WTC11 (cell line): ENCODE data around the gene GJB2. TPM values are rescaled to one million over a fixed set of nuclear protein-coding genes. Genes with fewer than 3 reads are reported as not detected.

Experiments used
- ATAC-seq: fragments of 200-7000 bp; cut with Tn5 transposase; 2 replicates; pipeline ENCODE4 v1.10.0; 2021; ENCODE audit warnings: mild to moderate bottlenecking, moderate library complexity
- CTCF ChIA-PET: fragments of 300-600 bp; sonication (Branson Sonifier 250); formaldehyde crosslinking; loops from one replicate; lab custom pipeline; 2021; ENCODE audit warnings: antibody characterized with exemption; lab: Charles Lee
- POLR2A ChIA-PET: fragments of 350-600 bp; sonication (Branson Sonifier 250); formaldehyde crosslinking; loops from one replicate; lab custom pipeline; 2021; ENCODE audit warnings: antibody characterized with exemption; lab: Charles Lee
- DNase-seq: peaks from one replicate; pipeline ENCODE4 v3.0.0; 2021; ENCODE audit warnings: low spot score
- H3K27ac Mint-ChIP-seq: 2 replicates; pipeline ENCODE4 v1.8.0; 2021; ENCODE audit warnings: mixed read lengths
- H3K27me3 Mint-ChIP-seq: 2 replicates; pipeline ENCODE4 v1.8.0; 2021; ENCODE audit warnings: low read depth, mild to moderate bottlenecking, moderate library complexity, mixed read lengths
- H3K36me3 Mint-ChIP-seq: 2 replicates; pipeline ENCODE4 v1.8.0; 2021; ENCODE audit warnings: mixed read lengths
- H3K4me1 Mint-ChIP-seq: 2 replicates; pipeline ENCODE4 v1.8.0; 2022; ENCODE audit warnings: mixed read lengths
- H3K4me3 Mint-ChIP-seq: 2 replicates; pipeline ENCODE4 v1.8.0; 2021; ENCODE audit warnings: mild to moderate bottlenecking, moderate library complexity, mixed read lengths
- H3K9me3 Mint-ChIP-seq: 2 replicates; pipeline ENCODE4 v1.8.0; 2021; ENCODE audit warnings: mixed read lengths
- ARID4B ChIP-seq: sonication (generic); formaldehyde crosslinking; IDR thresholded peaks from 2 replicates; pipeline ENCODE4 v1.8.0; 2023; ENCODE audit warnings: missing genetic modification reagents, mild to moderate bottlenecking, borderline replicate concordance
- CBFB ChIP-seq: sonication (generic); formaldehyde crosslinking; IDR thresholded peaks from 2 replicates; pipeline ENCODE4 v1.8.1; 2022; ENCODE audit warnings: mild to moderate bottlenecking, low read depth, missing genetic modification reagents
- FOXK1 ChIP-seq: sonication (generic); formaldehyde crosslinking; IDR thresholded peaks from 2 replicates; pipeline ENCODE4 v1.8.0; 2022; ENCODE audit warnings: mild to moderate bottlenecking, moderate library complexity, missing genetic modification reagents
- NFATC4 ChIP-seq: fragments of 250-450 bp; sonication (Bioruptor Pico); IDR thresholded peaks from 2 replicates; pipeline ENCODE4 v1.9.0; 2021; ENCODE audit warnings: mild to moderate bottlenecking
- NFYB ChIP-seq: sonication (generic); formaldehyde crosslinking; conservative IDR thresholded peaks from 2 replicates; pipeline ENCODE4 v1.8.0; 2022; ENCODE audit warnings: low read depth, missing genetic modification reagents
- NR1H2 ChIP-seq: sonication (generic); formaldehyde crosslinking; IDR thresholded peaks from 2 replicates; pipeline ENCODE4 v1.9.0; 2021; ENCODE audit warnings: mild to moderate bottlenecking, moderate library complexity, missing genetic modification reagents
- OVOL2 ChIP-seq: fragments of 250-450 bp; sonication (Bioruptor Pico); IDR thresholded peaks from 2 replicates; pipeline ENCODE4 v1.9.0; 2021; ENCODE audit warnings: mild to moderate bottlenecking, borderline replicate concordance
- RORB ChIP-seq: fragments of 250-450 bp; sonication (Bioruptor Pico); IDR thresholded peaks from 2 replicates; pipeline ENCODE4 v1.9.0; 2021; ENCODE audit warnings: mild to moderate bottlenecking
- STAT6 ChIP-seq: sonication (generic); formaldehyde crosslinking; conservative IDR thresholded peaks from 2 replicates; pipeline ENCODE4 v1.8.1; 2023; ENCODE audit warnings: mild to moderate bottlenecking, low read depth, missing genetic modification reagents, moderate library complexity
- TEAD4 ChIP-seq: sonication (generic); formaldehyde crosslinking; IDR thresholded peaks from 2 replicates; pipeline ENCODE4 v1.8.0; 2022; ENCODE audit warnings: mild to moderate bottlenecking, missing genetic modification reagents
- ZNF121 ChIP-seq: sonication (generic); formaldehyde crosslinking; IDR thresholded peaks from 2 replicates; pipeline ENCODE4 v1.8.0; 2023; ENCODE audit warnings: missing genetic modification reagents
- ZNF263 ChIP-seq: sonication (generic); formaldehyde crosslinking; IDR thresholded peaks from 2 replicates; pipeline ENCODE4 v1.8.1; 2022; ENCODE audit warnings: low read depth, mild to moderate bottlenecking, moderate library complexity, missing genetic modification reagents
- total RNA-seq: library from RNA; stranded (reverse); gene quantifications from 3 replicates; pipeline ENCODE4 v1.2.3, GENCODE V29; 2021
- TF ChIP-seq, protein P1 (sequence below): sonication (generic); formaldehyde crosslinking; IDR thresholded peaks from 2 replicates; pipeline ENCODE4 v1.8.1; 2022; ENCODE audit warnings: low read depth, missing genetic modification reagents, borderline replicate concordance
- TF ChIP-seq, protein P2 (sequence below): sonication (generic); formaldehyde crosslinking; IDR thresholded peaks from 2 replicates; pipeline ENCODE4 v1.8.1; 2022; ENCODE audit warnings: low read depth, mild to moderate bottlenecking, moderate library complexity, missing genetic modification reagents, borderline replicate concordance
- TF ChIP-seq, protein P3 (sequence below): fragments of 200-600 bp; IDR thresholded peaks from 2 replicates; pipeline ENCODE4 v1.8.0; 2022; ENCODE audit warnings: antibody characterized with exemption
- TF ChIP-seq, protein P4 (sequence below): fragments of 250-450 bp; sonication (Bioruptor Pico); conservative IDR thresholded peaks from 2 replicates; pipeline ENCODE4 v1.9.0; 2021; ENCODE audit warnings: mild to moderate bottlenecking
- TF ChIP-seq, protein P5 (sequence below): fragments of 250-450 bp; sonication (Bioruptor Pico); IDR thresholded peaks from 2 replicates; pipeline ENCODE4 v1.9.0; 2021; ENCODE audit warnings: mild to moderate bottlenecking
- TF ChIP-seq, protein P6 (sequence below): sonication (generic); formaldehyde crosslinking; IDR thresholded peaks from 2 replicates; pipeline ENCODE4 v1.8.1; 2023; ENCODE audit warnings: mild to moderate bottlenecking, moderate library complexity, missing genetic modification reagents

Gene GJB2
- total RNA-seq, 1 experiment from 2014 or later = 0.11 TPM

- no peak for TF ChIP-seq ARID4B (CRISPR knock-in tag)
- no peak for TF ChIP-seq NFATC4 (CRISPR knock-in tag)
- no peak for TF ChIP-seq TEAD4
- TF ChIP-seq OVOL2 (CRISPR knock-in tag) = no peak
- no peak for TF ChIP-seq FOXK1 (CRISPR knock-in tag)
- TF ChIP-seq, protein P1, sequence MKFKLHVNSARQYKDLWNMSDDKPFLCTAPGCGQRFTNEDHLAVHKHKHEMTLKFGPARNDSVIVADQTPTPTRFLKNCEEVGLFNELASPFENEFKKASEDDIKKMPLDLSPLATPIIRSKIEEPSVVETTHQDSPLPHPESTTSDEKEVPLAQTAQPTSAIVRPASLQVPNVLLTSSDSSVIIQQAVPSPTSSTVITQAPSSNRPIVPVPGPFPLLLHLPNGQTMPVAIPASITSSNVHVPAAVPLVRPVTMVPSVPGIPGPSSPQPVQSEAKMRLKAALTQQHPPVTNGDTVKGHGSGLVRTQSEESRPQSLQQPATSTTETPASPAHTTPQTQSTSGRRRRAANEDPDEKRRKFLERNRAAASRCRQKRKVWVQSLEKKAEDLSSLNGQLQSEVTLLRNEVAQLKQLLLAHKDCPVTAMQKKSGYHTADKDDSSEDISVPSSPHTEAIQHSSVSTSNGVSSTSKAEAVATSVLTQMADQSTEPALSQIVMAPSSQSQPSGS = no peak
- TF ChIP-seq, protein P2, sequence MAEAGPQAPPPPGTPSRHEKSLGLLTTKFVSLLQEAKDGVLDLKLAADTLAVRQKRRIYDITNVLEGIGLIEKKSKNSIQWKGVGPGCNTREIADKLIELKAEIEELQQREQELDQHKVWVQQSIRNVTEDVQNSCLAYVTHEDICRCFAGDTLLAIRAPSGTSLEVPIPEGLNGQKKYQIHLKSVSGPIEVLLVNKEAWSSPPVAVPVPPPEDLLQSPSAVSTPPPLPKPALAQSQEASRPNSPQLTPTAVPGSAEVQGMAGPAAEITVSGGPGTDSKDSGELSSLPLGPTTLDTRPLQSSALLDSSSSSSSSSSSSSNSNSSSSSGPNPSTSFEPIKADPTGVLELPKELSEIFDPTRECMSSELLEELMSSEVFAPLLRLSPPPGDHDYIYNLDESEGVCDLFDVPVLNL (CRISPR knock-in tag) = no peak
- TF ChIP-seq, protein P3, sequence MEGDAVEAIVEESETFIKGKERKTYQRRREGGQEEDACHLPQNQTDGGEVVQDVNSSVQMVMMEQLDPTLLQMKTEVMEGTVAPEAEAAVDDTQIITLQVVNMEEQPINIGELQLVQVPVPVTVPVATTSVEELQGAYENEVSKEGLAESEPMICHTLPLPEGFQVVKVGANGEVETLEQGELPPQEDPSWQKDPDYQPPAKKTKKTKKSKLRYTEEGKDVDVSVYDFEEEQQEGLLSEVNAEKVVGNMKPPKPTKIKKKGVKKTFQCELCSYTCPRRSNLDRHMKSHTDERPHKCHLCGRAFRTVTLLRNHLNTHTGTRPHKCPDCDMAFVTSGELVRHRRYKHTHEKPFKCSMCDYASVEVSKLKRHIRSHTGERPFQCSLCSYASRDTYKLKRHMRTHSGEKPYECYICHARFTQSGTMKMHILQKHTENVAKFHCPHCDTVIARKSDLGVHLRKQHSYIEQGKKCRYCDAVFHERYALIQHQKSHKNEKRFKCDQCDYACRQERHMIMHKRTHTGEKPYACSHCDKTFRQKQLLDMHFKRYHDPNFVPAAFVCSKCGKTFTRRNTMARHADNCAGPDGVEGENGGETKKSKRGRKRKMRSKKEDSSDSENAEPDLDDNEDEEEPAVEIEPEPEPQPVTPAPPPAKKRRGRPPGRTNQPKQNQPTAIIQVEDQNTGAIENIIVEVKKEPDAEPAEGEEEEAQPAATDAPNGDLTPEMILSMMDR = no peak
- TF ChIP-seq STAT6 (CRISPR knock-in tag) = no peak
Observed at GRCh38 chr13:20171364-20171763, 21.4 kb downstream of the GJB2 start (continued).

GRCh38 chr13:20170921-20171320, 21.8 kb downstream of the GJB2 start:
- no peaks in the 10 kb centered on the region for H3K9me3 Mint-ChIP-seq
- H3K27me3 Mint-ChIP-seq = no peaks in the 10 kb centered on the region; the same call in 1 of the 2 replicates
- H3K27ac Mint-ChIP-seq = no peak overlapping the region
- ATAC-seq (no peak), DNase-seq (no peak)
- POLR2A ChIA-PET = no interaction called here
- peaks cover 15% of the 10 kb centered on the region for H3K4me1 Mint-ChIP-seq
- no peaks in the 10 kb centered on the region for H3K36me3 Mint-ChIP-seq
- no peak overlapping the region for H3K4me3 Mint-ChIP-seq
- CTCF ChIA-PET = interaction anchor here (1.3 kb wide), 1 partner anchor 26 kb away, joined by 4 read pairs; no protein-coding TSS in a partner anchor
- TF ChIP-seq, protein P4, sequence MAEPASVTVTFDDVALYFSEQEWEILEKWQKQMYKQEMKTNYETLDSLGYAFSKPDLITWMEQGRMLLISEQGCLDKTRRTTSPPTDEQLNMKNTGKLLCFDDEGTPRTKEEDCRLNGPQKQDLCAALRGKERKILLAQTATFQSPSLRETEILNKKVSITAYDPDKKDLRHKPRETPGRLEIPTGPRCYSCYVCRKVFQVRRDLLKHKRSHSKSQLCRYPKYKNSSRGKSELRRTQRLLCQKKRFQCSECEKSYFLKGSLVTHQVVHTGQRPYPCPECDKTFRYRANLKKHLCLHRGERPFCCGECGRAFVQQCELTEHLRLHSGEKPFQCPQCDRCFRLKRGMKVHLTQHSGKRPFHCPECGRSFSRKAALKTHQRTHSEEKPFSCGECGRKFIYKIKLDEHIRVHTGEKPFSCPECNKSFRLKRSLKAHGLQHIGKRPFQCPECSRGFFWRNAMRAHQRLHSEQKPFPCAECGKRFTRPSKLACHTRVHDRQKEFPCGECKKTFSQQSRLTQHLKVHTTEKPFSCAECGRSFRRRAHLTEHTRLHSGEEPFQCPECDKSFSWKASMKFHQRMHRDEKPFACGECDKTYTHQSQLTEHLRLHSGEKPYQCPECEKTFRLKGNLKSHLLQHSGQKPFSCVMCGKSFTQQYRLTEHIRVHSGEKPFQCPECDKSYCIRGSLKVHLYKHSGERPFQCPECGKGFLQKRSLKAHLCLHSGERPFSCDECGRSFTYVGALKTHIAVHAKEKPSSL = no peak
- TF ChIP-seq NFYB (CRISPR knock-in tag) = no peak
- no peak for TF ChIP-seq ZNF263 (CRISPR knock-in tag)
- no peak for TF ChIP-seq ZNF121 (CRISPR knock-in tag)
- TF ChIP-seq, protein P5, sequence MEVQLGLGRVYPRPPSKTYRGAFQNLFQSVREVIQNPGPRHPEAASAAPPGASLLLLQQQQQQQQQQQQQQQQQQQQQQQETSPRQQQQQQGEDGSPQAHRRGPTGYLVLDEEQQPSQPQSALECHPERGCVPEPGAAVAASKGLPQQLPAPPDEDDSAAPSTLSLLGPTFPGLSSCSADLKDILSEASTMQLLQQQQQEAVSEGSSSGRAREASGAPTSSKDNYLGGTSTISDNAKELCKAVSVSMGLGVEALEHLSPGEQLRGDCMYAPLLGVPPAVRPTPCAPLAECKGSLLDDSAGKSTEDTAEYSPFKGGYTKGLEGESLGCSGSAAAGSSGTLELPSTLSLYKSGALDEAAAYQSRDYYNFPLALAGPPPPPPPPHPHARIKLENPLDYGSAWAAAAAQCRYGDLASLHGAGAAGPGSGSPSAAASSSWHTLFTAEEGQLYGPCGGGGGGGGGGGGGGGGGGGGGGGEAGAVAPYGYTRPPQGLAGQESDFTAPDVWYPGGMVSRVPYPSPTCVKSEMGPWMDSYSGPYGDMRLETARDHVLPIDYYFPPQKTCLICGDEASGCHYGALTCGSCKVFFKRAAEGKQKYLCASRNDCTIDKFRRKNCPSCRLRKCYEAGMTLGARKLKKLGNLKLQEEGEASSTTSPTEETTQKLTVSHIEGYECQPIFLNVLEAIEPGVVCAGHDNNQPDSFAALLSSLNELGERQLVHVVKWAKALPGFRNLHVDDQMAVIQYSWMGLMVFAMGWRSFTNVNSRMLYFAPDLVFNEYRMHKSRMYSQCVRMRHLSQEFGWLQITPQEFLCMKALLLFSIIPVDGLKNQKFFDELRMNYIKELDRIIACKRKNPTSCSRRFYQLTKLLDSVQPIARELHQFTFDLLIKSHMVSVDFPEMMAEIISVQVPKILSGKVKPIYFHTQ (CRISPR knock-in tag) = no peak
- TF ChIP-seq, protein P6, sequence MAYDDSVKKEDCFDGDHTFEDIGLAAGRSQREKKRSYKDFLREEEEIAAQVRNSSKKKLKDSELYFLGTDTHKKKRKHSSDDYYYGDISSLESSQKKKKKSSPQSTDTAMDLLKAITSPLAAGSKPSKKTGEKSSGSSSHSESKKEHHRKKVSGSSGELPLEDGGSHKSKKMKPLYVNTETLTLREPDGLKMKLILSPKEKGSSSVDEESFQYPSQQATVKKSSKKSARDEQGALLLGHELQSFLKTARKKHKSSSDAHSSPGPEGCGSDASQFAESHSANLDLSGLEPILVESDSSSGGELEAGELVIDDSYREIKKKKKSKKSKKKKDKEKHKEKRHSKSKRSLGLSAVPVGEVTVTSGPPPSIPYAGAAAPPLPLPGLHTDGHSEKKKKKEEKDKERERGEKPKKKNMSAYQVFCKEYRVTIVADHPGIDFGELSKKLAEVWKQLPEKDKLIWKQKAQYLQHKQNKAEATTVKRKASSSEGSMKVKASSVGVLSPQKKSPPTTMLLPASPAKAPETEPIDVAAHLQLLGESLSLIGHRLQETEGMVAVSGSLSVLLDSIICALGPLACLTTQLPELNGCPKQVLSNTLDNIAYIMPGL (CRISPR knock-in tag) = no peak
- no peak for TF ChIP-seq NR1H2 (CRISPR knock-in tag)
- no peak for TF ChIP-seq RORB
- TF ChIP-seq CBFB = no peak
